K562 (cell line): Measurements from ENCODE around the gene TMPRSS11E. TPM values are rescaled to one million over a fixed set of nuclear protein-coding genes. Genes with fewer than 3 reads are reported as not detected.
A peak's percentile ranks its signal among the peaks of the same experiment; 100 is the strongest.

ENCODE experiments used
- ATAC-seq: fragments of 200-7000 bp; cut with Tn5 transposase; 3 replicates; pipeline ENCODE4 v1.9.1; 2020; ENCODE audit warnings: moderate library complexity
- BruUV-seq: library from RNA; stranded (reverse); fragments of 400-500 nt; replicated peaks from 2 replicates; lab custom pipeline; 2021; lab: Mats Ljungman, UMichigan
- CTCF ChIA-PET: fragments of 300-600 bp; formaldehyde crosslinking; extraction: SDS; loops from one replicate; lab custom pipeline; 2021; ENCODE audit warnings: low intra/inter-chr PET ratio; lab: Yijun Ruan, JAX
- POLR2A ChIA-PET: fragments of 300-600, 350-650 bp; sonication (Branson Sonifier 250); formaldehyde crosslinking; extraction: SDS; loops from one replicate; lab custom pipeline; 2021; ENCODE audit warnings: antibody characterized with exemption, inconsistent platforms; lab: Yijun Ruan, JAX
- DNase-seq, 4 experiments: peaks; one replicate each; pipeline versions ENCODE4 v3.0.0 to v3.0.0-alpha.2; 2011 to 2018; ENCODE audit warnings: low spot score in 3 of 4, mixed read lengths in 3 of 4; ENCODE audit errors: extremely low read depth in 1 of 4
- FAIRE-seq: peaks from 2 replicates; lab custom pipeline; 2011; peaks lifted over from hg19 to GRCh38; lab: Jason Lieb, UNC
- H2AFZ ChIP-seq: 2 replicates; pipeline ENCODE4 v1.6.0; 2011; ENCODE audit warnings: low read depth, low read length, control low read depth, inconsistent platforms
- H3K27ac ChIP-seq: fragments of 200-600 bp; 3 replicates; pipeline ENCODE4 v1.8.0; 2011; ENCODE audit warnings: low read depth, mild to moderate bottlenecking, control low read depth, inconsistent platforms, low read length, moderate library complexity, mixed read lengths; ENCODE audit errors: extremely low read depth
- H3K27me3 ChIP-seq, 2 experiments: fragments of 300-600 bp in 1 of 2; 2 replicates in 1 of 2; 3 replicates in 1 of 2; pipeline versions ENCODE4 v1.6.0 to v1.8.0; 2011; ENCODE audit warnings: inconsistent platforms in 2 of 2, low read length in 2 of 2, mild to moderate bottlenecking in 1 of 2, mixed read lengths in 1 of 2, moderate library complexity in 1 of 2; ENCODE audit not compliant: control insufficient read depth in 2 of 2, insufficient read depth in 2 of 2
- H3K36me3 ChIP-seq: fragments of 300-600 bp; 3 replicates; pipeline ENCODE4 v1.8.0; 2011; ENCODE audit warnings: mild to moderate bottlenecking, low read length, inconsistent platforms; ENCODE audit not compliant: control insufficient read depth, insufficient read depth
- H3K4me1 ChIP-seq, 2 experiments: fragments of 200-600 bp in 1 of 2; replicated peaks in 1 of 2; 2 replicates in 1 of 2; 3 replicates in 1 of 2; pipeline versions ENCODE4 v1.5.1 to v1.8.0; 2011; ENCODE audit warnings: inconsistent platforms in 2 of 2, low read length in 2 of 2, mild to moderate bottlenecking in 1 of 2, mixed read lengths in 1 of 2, moderate library complexity in 1 of 2; ENCODE audit not compliant: control insufficient read depth in 2 of 2, insufficient read depth in 2 of 2
- H3K4me2 ChIP-seq: 2 replicates; pipeline ENCODE4 v1.6.1; 2011; ENCODE audit warnings: low read length, control low read depth, inconsistent platforms, mixed read lengths; ENCODE audit not compliant: insufficient read depth
- H3K4me3 ChIP-seq: fragments of 200-600 bp; sonication (generic), shearing (Covaris generic); 2 replicates; pipeline ENCODE4 v1.5.1; 2016; ENCODE audit warnings: control low read depth, inconsistent platforms
- H3K79me2 ChIP-seq: fragments of 200-600 bp; 3 replicates; pipeline ENCODE4 v1.8.0; 2011; ENCODE audit warnings: low read length, inconsistent platforms; ENCODE audit not compliant: control insufficient read depth, insufficient read depth
- H3K9ac ChIP-seq, 2 experiments: 2 replicates each; pipeline versions ENCODE4 v1.6.0 to v1.6.1; 2011; ENCODE audit warnings: low read depth in 2 of 2, low read length in 2 of 2, control low read depth in 1 of 2, inconsistent platforms in 1 of 2, mild to moderate bottlenecking in 1 of 2, mixed read lengths in 1 of 2; ENCODE audit not compliant: insufficient read depth in 1 of 2
- H3K9me1 ChIP-seq: one replicate; pipeline ENCODE4 v1.6.0; 2011; ENCODE audit warnings: inconsistent platforms, mild to moderate bottlenecking, low read length, moderate library complexity; ENCODE audit not compliant: control insufficient read depth, insufficient read depth
- H3K9me3 ChIP-seq: replicated peaks from 2 replicates; pipeline ENCODE4 v1.5.1; 2011; ENCODE audit warnings: low read depth, low read length, inconsistent platforms; ENCODE audit not compliant: control insufficient read depth, insufficient read depth
- H4K20me1 ChIP-seq: replicated peaks from 2 replicates; pipeline ENCODE4 v1.6.1; 2011; ENCODE audit warnings: low read length, inconsistent platforms, mixed read lengths; ENCODE audit not compliant: control insufficient read depth, insufficient read depth
- BHLHE40 ChIP-seq: IDR thresholded peaks from 2 replicates; pipeline ENCODE4 v1.6.1; 2011; ENCODE audit warnings: low read length, improper control_type of control experiment
- EHMT2 ChIP-seq: fragments of 450-650 bp; IDR thresholded peaks from 2 replicates; pipeline ENCODE4 v1.6.1; 2018; ENCODE audit warnings: antibody characterized with exemption
- FOXA3 ChIP-seq, 2 experiments: fragments of 450-650 bp in 1 of 2; sonication (generic) in 1 of 2; formaldehyde crosslinking; IDR thresholded peaks in 1 of 2; conservative IDR thresholded peaks in 1 of 2; 2 replicates each; pipeline versions ENCODE4 v1.4.0 to v1.8.0; 2020 to 2022; ENCODE audit warnings: mild to moderate bottlenecking in 2 of 2, missing genetic modification reagents in 1 of 2
- FOXJ3 ChIP-seq: sonication (generic); formaldehyde crosslinking; IDR thresholded peaks from 2 replicates; pipeline ENCODE4 v1.4.0; 2020; ENCODE audit warnings: mild to moderate bottlenecking, missing genetic modification reagents
- HIVEP1 ChIP-seq: fragments of 250-450 bp; sonication (Bioruptor Pico); IDR thresholded peaks from 2 replicates; pipeline ENCODE4 v1.4.0; 2020; ENCODE audit warnings: mild to moderate bottlenecking
- NCOA6 ChIP-seq: fragments of 450-650 bp; IDR thresholded peaks from 2 replicates; pipeline ENCODE4 v1.6.1; 2017; ENCODE audit warnings: mild to moderate bottlenecking
- SMC3 ChIP-seq: conservative IDR thresholded peaks from 2 replicates; pipeline ENCODE4 v1.6.1; 2011; ENCODE audit warnings: low read depth, low read length, improper control_type of control experiment; ENCODE audit not compliant: insufficient read depth
- WGBS: fragments of 100-300 bp; shearing (Covaris generic); methylation state at CpG from one replicate; pipeline ENCODE4 v1.1.6; 2016; ENCODE audit warnings: low coverage, mixed read lengths; ENCODE audit not compliant: insufficient coverage; ENCODE audit errors: missing lambda C conversion rate; 5-methylcytosine and 5-hydroxymethylcytosine counted together
- in situ Hi-C: fragments of 300-500 bp; cut with MboI; formaldehyde crosslinking; loops from 4 replicates; pipeline ENCODE4 v1.15.0; 2018; ENCODE audit warnings: inconsistent platforms, mixed read lengths
- intact Hi-C: fragments of 100-400 bp; cut with micrococcal nuclease; formaldehyde crosslinking; loops from 2 replicates; pipeline ENCODE4 v1.14.2; 2022
- polyA plus RNA-seq, 8 experiments: library from polyadenylated mRNA; depleted of rRNA in 4 of 8; stranded (reverse) in 5 of 8; unstranded in 3 of 8; fragments of >200 nt; fragmentation: Nextera tagmentation in 2 of 8; fragmentation: Illumina TruSeq in 1 of 8; extraction: Ambion mirVana in 2 of 8; extraction: Trizol in 1 of 8; gene quantifications; 2 replicates each; pipeline versions ENCODE4 v1.2.1 to v1.2.3, GENCODE V29; 2011 to 2014; ENCODE audit warnings: inconsistent platforms in 1 of 8, missing spikeins in 1 of 8
- total RNA-seq, 7 experiments: library from RNA; depleted of rRNA in 6 of 7; stranded (reverse); fragments of >200 nt in 6 of 7; fragmentation: Illumina TruSeq in 2 of 7; extraction: Trizol in 2 of 7; gene quantifications; 2 replicates each; pipeline versions ENCODE4 v1.2.1 to v1.2.3, GENCODE V29; 2011 to 2021; ENCODE audit warnings: low replicate concordance in 1 of 7
- TF ChIP-seq, protein P1 (sequence below): sonication (generic); formaldehyde crosslinking; IDR thresholded peaks from 2 replicates; pipeline ENCODE4 v1.8.1; 2022; ENCODE audit warnings: missing genetic modification reagents
- TF ChIP-seq, protein P2 (sequence below), 2 experiments: fragments of 450-650 bp; formaldehyde crosslinking in 1 of 2; IDR thresholded peaks; 2 replicates each; pipeline versions ENCODE4 v1.4.0 to v1.6.1; 2014 to 2020; ENCODE audit warnings: mild to moderate bottlenecking in 2 of 2, borderline replicate concordance in 1 of 2, low read depth in 1 of 2

The TMPRSS11E gene
- total and polyA plus RNA-seq, 9 of the 15 experiments (the other 6 are each of a cell fraction or from before 2014, with no cell fraction given) = not detected

DNA sequence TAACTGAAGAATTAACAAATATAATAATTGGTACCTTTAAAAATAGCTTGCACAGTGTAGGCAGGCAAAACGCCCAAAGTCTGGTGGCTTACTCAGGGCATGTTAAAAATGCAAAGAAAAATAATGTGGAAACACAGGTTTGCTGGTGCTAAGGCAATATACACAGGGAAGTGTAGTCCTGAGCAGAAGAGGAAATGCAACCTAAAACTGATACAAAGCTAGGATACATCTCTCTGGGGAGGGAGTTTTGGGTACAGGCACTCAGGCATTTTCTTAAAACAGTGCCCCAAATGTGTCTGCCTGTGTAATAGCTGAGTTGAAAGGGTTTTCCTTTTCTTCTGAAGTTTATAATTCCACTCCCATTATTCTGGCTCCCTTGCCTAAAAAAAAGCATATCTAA lies 47.4 kb downstream of the TMPRSS11E start (continued):
- TF ChIP-seq, protein P1, sequence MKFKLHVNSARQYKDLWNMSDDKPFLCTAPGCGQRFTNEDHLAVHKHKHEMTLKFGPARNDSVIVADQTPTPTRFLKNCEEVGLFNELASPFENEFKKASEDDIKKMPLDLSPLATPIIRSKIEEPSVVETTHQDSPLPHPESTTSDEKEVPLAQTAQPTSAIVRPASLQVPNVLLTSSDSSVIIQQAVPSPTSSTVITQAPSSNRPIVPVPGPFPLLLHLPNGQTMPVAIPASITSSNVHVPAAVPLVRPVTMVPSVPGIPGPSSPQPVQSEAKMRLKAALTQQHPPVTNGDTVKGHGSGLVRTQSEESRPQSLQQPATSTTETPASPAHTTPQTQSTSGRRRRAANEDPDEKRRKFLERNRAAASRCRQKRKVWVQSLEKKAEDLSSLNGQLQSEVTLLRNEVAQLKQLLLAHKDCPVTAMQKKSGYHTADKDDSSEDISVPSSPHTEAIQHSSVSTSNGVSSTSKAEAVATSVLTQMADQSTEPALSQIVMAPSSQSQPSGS (CRISPR knock-in tag) = no peak
- no peak for TF ChIP-seq HIVEP1
- TF ChIP-seq FOXJ3 (CRISPR knock-in tag) = no peak
- TF ChIP-seq BHLHE40 = no peak
- TF ChIP-seq NCOA6 = no peak
- TF ChIP-seq FOXA3 (CRISPR knock-in tag; conservative IDR thresholded peaks at IDR 0.05 in 1 of 2, IDR thresholded peaks at IDR 0.05 in 1 of 2) = no peak

DNA sequence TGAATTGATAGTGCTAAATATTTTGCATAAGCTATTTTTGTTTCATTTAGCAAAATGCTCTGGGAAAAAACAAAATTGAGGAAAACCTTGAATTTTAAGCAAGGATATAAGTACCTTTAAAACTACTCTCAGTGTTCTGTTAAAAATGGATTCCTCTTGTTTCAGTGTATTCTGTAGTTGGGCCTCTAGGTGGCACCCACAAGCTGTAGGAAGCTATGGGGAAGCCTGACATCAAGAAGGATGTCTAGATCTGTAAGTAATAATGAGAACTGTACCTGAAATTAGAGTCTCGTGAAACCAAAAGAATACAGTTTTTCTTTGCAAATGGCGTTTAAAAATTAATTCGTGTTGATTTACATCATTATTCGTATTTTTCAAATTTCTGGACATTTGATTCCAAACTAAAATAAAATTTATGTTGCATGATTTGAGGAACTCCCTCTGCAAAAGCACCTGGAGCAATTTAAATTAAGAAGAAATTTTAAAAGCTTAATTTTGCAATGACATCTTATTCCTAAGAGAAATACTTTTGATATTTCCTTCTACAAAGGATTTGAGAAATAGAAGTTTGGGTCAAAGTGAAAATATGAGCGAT lies 51.2 kb downstream of the TMPRSS11E start:
- ATAC-seq (peak; percentile 92), DNase-seq (peak; percentile 27 to 73 (median 28)), FAIRE-seq (peak; percentile 93)
- intact Hi-C loops = loop anchor here (1.0 to 10.0 kb wide), 5 partner anchors 176 to 1384 kb away; partner anchors contain the start of gene UGT2B15
- no TSS peak for BruUV-seq
- in situ Hi-C loops = no loop called here
- no peak overlapping the region for H3K27ac ChIP-seq
- no peaks in the 10 kb centered on the region for H3K27me3 ChIP-seq
- CTCF ChIA-PET = interaction anchor here (0.6 kb wide), 1 partner anchor 1956 kb away, joined by 4 read pairs; no protein-coding TSS in a partner anchor
- no peaks in the 10 kb centered on the region for H3K9me3 ChIP-seq
- no peaks in the 10 kb centered on the region for H3K79me2 ChIP-seq
- 9% methylated on average over 5 of the region's 5 CpGs for WGBS
- H3K9ac ChIP-seq = no peak overlapping the region
- no peaks in the 10 kb centered on the region for H3K36me3 ChIP-seq
- POLR2A ChIA-PET = interaction anchor here (0.6 kb wide), 1 partner anchor 25 kb away, joined by 4 read pairs; no protein-coding TSS in a partner anchor
- no peaks in the 10 kb centered on the region for H4K20me1 ChIP-seq
- no peak overlapping the region for H3K4me2 ChIP-seq
- no peaks in the 10 kb centered on the region for H3K4me1 ChIP-seq
- H3K4me3 ChIP-seq = no peak overlapping the region
- no peak overlapping the region; the same call in 1 of the 2 replicates for H2AFZ ChIP-seq
- H3K9me1 ChIP-seq = no peaks in the 10 kb centered on the region
- TF ChIP-seq EHMT2 = no peak
- peak; percentile 72 for TF ChIP-seq SMC3
- TF ChIP-seq, protein P2, sequence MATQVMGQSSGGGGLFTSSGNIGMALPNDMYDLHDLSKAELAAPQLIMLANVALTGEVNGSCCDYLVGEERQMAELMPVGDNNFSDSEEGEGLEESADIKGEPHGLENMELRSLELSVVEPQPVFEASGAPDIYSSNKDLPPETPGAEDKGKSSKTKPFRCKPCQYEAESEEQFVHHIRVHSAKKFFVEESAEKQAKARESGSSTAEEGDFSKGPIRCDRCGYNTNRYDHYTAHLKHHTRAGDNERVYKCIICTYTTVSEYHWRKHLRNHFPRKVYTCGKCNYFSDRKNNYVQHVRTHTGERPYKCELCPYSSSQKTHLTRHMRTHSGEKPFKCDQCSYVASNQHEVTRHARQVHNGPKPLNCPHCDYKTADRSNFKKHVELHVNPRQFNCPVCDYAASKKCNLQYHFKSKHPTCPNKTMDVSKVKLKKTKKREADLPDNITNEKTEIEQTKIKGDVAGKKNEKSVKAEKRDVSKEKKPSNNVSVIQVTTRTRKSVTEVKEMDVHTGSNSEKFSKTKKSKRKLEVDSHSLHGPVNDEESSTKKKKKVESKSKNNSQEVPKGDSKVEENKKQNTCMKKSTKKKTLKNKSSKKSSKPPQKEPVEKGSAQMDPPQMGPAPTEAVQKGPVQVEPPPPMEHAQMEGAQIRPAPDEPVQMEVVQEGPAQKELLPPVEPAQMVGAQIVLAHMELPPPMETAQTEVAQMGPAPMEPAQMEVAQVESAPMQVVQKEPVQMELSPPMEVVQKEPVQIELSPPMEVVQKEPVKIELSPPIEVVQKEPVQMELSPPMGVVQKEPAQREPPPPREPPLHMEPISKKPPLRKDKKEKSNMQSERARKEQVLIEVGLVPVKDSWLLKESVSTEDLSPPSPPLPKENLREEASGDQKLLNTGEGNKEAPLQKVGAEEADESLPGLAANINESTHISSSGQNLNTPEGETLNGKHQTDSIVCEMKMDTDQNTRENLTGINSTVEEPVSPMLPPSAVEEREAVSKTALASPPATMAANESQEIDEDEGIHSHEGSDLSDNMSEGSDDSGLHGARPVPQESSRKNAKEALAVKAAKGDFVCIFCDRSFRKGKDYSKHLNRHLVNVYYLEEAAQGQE (IDR thresholded peaks at IDR 0.05; ENCODE audit: borderline replicate concordance) = peak; percentile 75; the same call in 1 of the 2 replicates
- TF ChIP-seq, protein P2 (CRISPR knock-in tag; IDR thresholded peaks at IDR 0.05; ENCODE audit: low read depth) = no peak
